Colonic mucosa (tissue), 4 donors: ENCODE measurements around the gene UVSSA. TPM values are rescaled to one million over a fixed set of nuclear protein-coding genes. Genes with fewer than 3 reads are reported as not detected.

Source experiments
- DNase-seq: peaks from one replicate; pipeline ENCODE4 v3.0.0-alpha.2; 2020
- H3K27ac ChIP-seq: fragments of 200-600 bp; one replicate; pipeline ENCODE4 v1.8.0; 2021
- H3K27me3 ChIP-seq: fragments of 200-600 bp; one replicate; pipeline ENCODE4 v1.8.0; 2021
- H3K36me3 ChIP-seq: fragments of 200-600 bp; one replicate; pipeline ENCODE4 v1.8.0; 2021
- H3K4me1 ChIP-seq: fragments of 200-600 bp; one replicate; pipeline ENCODE4 v1.8.0; 2021; ENCODE audit warnings: mild to moderate bottlenecking
- H3K4me3 ChIP-seq: fragments of 200-600 bp; one replicate; pipeline ENCODE4 v1.8.0; 2021
- H3K9ac ChIP-seq, 2 donors: one replicate each; pipeline ENCODE4 v1.7.0; 2013; ENCODE audit warnings: control low read depth in 2 of 2, low read depth in 2 of 2, low read length in 2 of 2
- H3K9me3 ChIP-seq: fragments of 200-600 bp; one replicate; pipeline ENCODE4 v1.8.0; 2021
- intact Hi-C: fragments of 100-400 bp; cut with DNase I; formaldehyde crosslinking; loops from one replicate; pipeline ENCODE4 v1.14.1; 2022
- total RNA-seq, 2 donors: library from RNA; stranded (reverse); fragmentation: NEBNext Ultra II Directional in 1 of 2; extraction: Animal tissue kit (Norgen Biotek cat#: 25700) in 1 of 2; gene quantifications; one replicate each; pipeline ENCODE4 v1.2.1, GENCODE V29; 2021
- TF ChIP-seq, protein P1 (sequence below): fragments of 200-600 bp; IDR thresholded peaks from one replicate; pipeline ENCODE4 v1.8.0; 2022; ENCODE audit warnings: antibody characterized with exemption, mild to moderate bottlenecking
- donor health status: healthy.
- donor health status: DM: no; HTN: no; CAD: no.
- donor health status: DM: no; HTN: no; CAD: no.

Gene UVSSA
- total RNA-seq, 2 donors from 2014 or later = 16.7 to 55.7 TPM

DNA sequence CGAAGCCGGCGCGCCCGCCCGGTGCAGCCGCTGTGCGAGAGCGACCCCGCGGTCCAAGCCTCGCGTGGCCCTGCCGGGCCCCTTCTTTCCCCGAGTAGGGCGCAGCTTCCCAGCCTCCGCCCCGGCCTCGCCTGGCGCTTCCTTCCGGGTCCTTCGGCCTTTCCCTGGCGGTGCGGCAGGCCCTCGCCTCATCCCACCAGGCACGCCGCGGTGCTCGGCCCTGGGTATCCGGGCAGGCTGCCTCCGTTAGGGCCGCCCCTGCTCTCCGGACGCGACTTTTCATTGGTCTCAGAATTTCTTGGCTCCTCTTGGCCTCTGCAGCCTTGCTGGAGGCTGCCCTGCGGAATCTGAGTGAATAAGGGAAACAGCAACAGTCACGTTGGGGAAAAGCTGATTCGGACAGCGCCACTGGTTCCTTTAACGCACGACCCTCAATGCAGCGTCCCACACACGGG, 429 bp downstream of the UVSSA start:
- Histone ChIP-seq H3K4me1 (peaks cover 5% of the 10 kb centered on the region), H3K9ac (peak overlapping the region; percentile 93 to 99), H3K27ac (peak overlapping the region; percentile 98), H3K27me3 (no peaks in the 10 kb centered on the region), H3K4me3 (peak overlapping the region; percentile 74), H3K36me3 (no peaks in the 10 kb centered on the region), H3K9me3 (no peaks in the 10 kb centered on the region)
- intact Hi-C loops = loop anchor here (10.0 kb wide), 2 partner anchors 53 to 183 kb away; no protein-coding TSS in a partner anchor
- TF ChIP-seq, protein P1, sequence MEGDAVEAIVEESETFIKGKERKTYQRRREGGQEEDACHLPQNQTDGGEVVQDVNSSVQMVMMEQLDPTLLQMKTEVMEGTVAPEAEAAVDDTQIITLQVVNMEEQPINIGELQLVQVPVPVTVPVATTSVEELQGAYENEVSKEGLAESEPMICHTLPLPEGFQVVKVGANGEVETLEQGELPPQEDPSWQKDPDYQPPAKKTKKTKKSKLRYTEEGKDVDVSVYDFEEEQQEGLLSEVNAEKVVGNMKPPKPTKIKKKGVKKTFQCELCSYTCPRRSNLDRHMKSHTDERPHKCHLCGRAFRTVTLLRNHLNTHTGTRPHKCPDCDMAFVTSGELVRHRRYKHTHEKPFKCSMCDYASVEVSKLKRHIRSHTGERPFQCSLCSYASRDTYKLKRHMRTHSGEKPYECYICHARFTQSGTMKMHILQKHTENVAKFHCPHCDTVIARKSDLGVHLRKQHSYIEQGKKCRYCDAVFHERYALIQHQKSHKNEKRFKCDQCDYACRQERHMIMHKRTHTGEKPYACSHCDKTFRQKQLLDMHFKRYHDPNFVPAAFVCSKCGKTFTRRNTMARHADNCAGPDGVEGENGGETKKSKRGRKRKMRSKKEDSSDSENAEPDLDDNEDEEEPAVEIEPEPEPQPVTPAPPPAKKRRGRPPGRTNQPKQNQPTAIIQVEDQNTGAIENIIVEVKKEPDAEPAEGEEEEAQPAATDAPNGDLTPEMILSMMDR = no peak
- peak; percentile 58 for DNase-seq

DNA sequence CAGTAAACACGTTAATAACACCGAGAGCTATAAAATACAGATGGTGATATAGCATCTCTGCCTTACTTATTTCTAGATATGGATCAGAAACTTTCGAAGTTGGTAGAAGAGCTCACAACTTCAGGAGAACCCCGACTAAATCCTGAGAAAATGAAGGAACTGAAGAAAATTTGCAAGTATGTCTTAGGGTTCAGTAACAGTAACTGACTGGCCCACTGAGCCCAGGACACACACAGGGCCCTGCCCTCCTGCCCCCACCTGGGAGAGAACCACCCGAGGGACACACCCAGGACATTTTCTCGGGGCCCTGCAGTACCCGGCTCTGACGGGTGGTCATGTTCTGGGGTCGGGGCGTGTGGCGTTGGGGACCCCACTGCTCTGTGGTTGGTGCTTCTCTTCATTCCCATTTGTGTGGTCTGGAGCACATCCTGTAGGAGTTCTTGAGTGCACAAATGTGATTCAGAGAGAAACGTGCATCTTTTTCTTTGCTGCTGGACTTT, 1.1 kb downstream of the UVSSA start:
- DNase-seq = peak; percentile 34
- peak overlapping the region; percentile 98 for H3K27ac ChIP-seq
- intact Hi-C loops = loop anchor here (10.0 kb wide), 2 partner anchors 53 to 183 kb away; no protein-coding TSS in a partner anchor
- no peaks in the 10 kb centered on the region for H3K9me3 ChIP-seq
- peak overlapping the region; percentile 93 to 99 for H3K9ac ChIP-seq
- no peaks in the 10 kb centered on the region for H3K27me3 ChIP-seq
- peaks cover 5% of the 10 kb centered on the region for H3K4me1 ChIP-seq
- no peaks in the 10 kb centered on the region for H3K36me3 ChIP-seq
- H3K4me3 ChIP-seq = peak overlapping the region; percentile 74
- TF ChIP-seq, protein P1 = no peak

DNA sequence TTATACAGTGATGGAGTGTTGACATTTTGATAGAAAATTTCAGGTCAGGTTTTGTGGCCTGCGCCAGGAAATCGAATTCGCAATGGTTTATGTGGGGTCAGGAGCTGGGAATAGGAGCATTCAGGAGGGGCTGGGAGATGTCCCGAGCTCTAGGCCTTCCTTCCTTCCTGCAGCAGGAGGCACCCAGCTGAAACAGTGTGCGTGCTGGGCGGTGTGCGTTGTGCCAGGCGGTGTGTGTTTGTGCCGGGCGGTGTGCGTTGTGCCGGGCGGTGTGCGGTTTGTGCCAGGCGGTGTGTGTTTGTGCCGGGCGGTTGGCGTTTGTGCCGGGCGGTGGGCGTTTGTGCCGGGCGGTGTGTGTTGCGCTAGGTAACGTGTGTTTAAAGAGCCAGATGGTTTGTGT, 1.7 kb downstream of the UVSSA start:
- TF ChIP-seq, protein P1 = no peak
- H3K36me3 ChIP-seq = no peaks in the 10 kb centered on the region
- intact Hi-C loops = loop anchor here (10.0 kb wide), 2 partner anchors 54 to 184 kb away; no protein-coding TSS in a partner anchor
- peaks cover 5% of the 10 kb centered on the region for H3K4me1 ChIP-seq
- H3K27me3 ChIP-seq = no peaks in the 10 kb centered on the region
- no peak for DNase-seq
- no peaks in the 10 kb centered on the region for H3K9me3 ChIP-seq
- no peak overlapping the region for H3K4me3 ChIP-seq
- peak overlapping the region; percentile 98 for H3K27ac ChIP-seq
- peak overlapping the region in 1 of 2 donors; percentile 93 for H3K9ac ChIP-seq

DNA sequence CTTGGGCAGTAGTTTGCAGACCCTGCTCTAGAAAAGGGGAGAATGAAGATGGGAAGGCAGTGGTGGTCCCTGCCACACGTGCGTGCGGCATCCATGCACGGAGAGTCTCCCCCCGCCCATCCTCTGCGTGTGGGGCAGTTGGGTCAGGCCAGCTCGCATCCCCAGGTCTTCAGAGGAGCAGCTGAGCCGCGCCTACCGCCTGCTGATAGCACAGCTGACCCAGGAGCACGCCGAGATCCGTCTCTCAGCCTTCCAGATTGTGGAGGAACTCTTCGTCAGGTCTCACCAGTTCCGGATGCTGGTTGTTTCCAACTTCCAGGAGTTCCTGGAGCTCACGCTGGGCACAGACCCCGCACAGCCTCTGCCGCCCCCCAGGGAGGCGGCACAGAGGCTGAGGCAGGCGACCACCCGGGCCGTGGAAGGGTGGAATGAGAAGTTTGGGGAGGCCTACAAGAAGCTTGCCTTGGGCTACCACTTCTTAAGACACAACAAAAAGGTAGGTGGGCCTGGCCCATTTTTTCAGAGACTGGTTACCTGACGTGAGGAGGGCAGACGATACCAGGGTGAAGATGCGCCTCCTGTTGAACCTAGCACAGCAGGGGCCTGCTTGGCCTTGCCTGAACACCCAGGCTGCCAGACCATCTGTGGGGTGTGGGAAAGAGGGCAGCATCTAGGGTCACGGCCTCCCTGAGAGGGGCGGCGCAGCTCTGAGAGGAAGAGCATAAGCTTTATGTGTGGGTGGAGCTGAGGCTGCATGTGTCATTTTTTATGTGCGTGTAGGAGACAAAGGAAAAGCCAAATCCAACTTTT, 2.6 kb downstream of the UVSSA start:
- no peaks in the 10 kb centered on the region for H3K36me3 ChIP-seq
- H3K27me3 ChIP-seq = no peaks in the 10 kb centered on the region
- H3K4me1 ChIP-seq = peaks cover 5% of the 10 kb centered on the region
- DNase-seq = no peak
- no peak overlapping the region for H3K27ac ChIP-seq
- H3K9ac ChIP-seq = no peak overlapping the region
- no peak overlapping the region for H3K4me3 ChIP-seq
- intact Hi-C loops = loop anchor here (5.0 to 10.0 kb wide), 4 partner anchors 55 to 375 kb away; partner anchors contain the start of genes TACC3 and TMEM129
- TF ChIP-seq, protein P1 = no peak
- no peaks in the 10 kb centered on the region for H3K9me3 ChIP-seq

DNA sequence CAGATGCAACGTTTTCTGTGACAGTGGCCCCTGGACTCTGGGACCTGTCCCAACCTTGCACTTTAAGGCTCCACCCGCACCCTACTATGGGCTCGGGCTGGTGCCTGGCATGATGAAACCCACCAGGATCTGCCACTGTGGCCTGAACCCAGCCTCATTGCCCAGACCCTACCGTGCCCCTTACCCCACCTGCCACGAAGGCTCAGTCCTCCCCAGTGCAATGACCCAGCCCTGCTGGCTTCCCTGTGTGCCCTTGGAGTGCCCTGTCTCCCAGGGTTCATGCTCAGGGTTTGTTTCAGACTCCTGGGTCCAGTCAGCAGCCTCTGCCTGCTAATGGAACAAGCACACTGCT, 3.1 kb downstream of the UVSSA start:
- Histone ChIP-seq H3K9me3 (no peaks in the 10 kb centered on the region), H3K4me1 (peaks cover 5% of the 10 kb centered on the region), H3K9ac (no peak overlapping the region), H3K27ac (no peak overlapping the region), H3K27me3 (no peaks in the 10 kb centered on the region), H3K4me3 (no peak overlapping the region), H3K36me3 (no peaks in the 10 kb centered on the region)
- DNase-seq = no peak
- intact Hi-C loops = loop anchor here (5.0 to 10.0 kb wide), 2 partner anchors 218 to 375 kb away; partner anchors contain the start of genes TACC3 and TMEM129
- TF ChIP-seq, protein P1 = no peak
